ENCODE data around the gene DPYD. TPM values are rescaled to one million over a fixed set of nuclear protein-coding genes. Genes with fewer than 3 reads are reported as not detected.

The DPYD gene
- total and polyA plus RNA-seq, 9 of the 15 experiments (the other 6 are each of a cell fraction or from before 2014, with no cell fraction given): 0.03 to 0.25 (median 0.08) TPM; not detected in 2

DNA sequence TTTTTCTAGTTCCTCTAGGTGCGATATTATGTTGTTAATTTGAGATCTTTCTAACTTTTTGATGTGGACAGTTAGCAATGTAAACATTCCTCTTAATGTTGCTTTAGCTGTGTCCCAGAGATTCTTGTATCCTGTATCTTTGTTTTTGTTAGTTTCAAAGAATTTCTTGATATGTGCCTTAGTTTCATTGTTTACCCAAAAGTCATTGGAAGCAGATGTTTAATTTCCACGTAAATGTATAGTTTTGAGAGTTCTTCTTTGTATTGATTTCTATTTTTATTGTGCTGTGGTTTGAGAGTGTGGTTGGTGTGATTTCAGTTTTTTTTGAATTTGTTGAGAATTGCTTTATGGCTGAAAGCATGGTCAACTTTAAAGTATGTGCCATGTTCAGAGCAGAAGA, 879.8 kb downstream of the DPYD start:
- Histone ChIP-seq H3K4me2 (ENCODE audit: insufficient read depth, low read length) (no peak overlapping the region), H2AFZ (ENCODE audit: low read depth, low read length) (no peak overlapping the region), H3K9me1 (ENCODE audit: control insufficient read depth, insufficient read depth, low read length) (no peaks in the 10 kb centered on the region), H3K36me3 (ENCODE audit: control insufficient read depth, insufficient read depth, low read length) (no peaks in the 10 kb centered on the region), H3K9ac (ENCODE audit: insufficient read depth in 1 of 2, low read depth in 2 of 2, low read length in 2 of 2) (no peak overlapping the region), H3K9me3 (replicated peaks; ENCODE audit: control insufficient read depth, insufficient read depth, low read depth, low read length) (no peaks in the 10 kb centered on the region), H3K4me1 (replicated peaks in 1 of 2; ENCODE audit: control insufficient read depth in 2 of 2, insufficient read depth in 2 of 2, low read length in 2 of 2) (no peaks in the 10 kb centered on the region), H3K27ac (ENCODE audit: extremely low read depth, low read depth, low read length) (no peak overlapping the region), H4K20me1 (replicated peaks; ENCODE audit: control insufficient read depth, insufficient read depth, low read length) (no peaks in the 10 kb centered on the region), H3K79me2 (ENCODE audit: control insufficient read depth, insufficient read depth, low read length) (no peaks in the 10 kb centered on the region), H3K27me3 (ENCODE audit: control insufficient read depth in 2 of 2, insufficient read depth in 2 of 2, low read length in 2 of 2) (no peaks in the 10 kb centered on the region), H3K4me3 (no peak overlapping the region)
- intact Hi-C loops (cut with micrococcal nuclease): no loop called here
- in situ Hi-C loops (cut with MboI): no loop called here
- ChIA-PET CTCF (ENCODE audit: low intra/inter-chr PET ratio) (no interaction called here), POLR2A (no interaction called here)
- FAIRE-seq (no peak), DNase-seq (ENCODE audit: extremely low read depth in 1 of 4, low spot score in 3 of 4) (no peak), ATAC-seq (no peak)
- BruUV-seq (replicated peaks): no TSS peak
- TF ChIP-seq ZNF644 (tag; IDR thresholded peaks at IDR 0.05; ENCODE audit: low read depth) (no peak), ZNF140 (CRISPR knock-in tag; IDR thresholded peaks at IDR 0.05) (no peak), NFRKB (IDR thresholded peaks at IDR 0.05; ENCODE audit: low read depth) (no peak), MEF2D (tag; conservative IDR thresholded peaks at IDR 0.05; ENCODE audit: low read depth) (no peak), IRF2 (CRISPR knock-in tag; IDR thresholded peaks at IDR 0.05) (no peak), POLR2AphosphoS2 (IDR thresholded peaks at IDR 0.05; ENCODE audit: low read length) (no peak), ZFX (CRISPR knock-in tag; IDR thresholded peaks at IDR 0.05) (no peak)
- TF ChIP-seq, protein P1, sequence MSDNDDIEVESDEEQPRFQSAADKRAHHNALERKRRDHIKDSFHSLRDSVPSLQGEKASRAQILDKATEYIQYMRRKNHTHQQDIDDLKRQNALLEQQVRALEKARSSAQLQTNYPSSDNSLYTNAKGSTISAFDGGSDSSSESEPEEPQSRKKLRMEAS (CRISPR knock-in tag; IDR thresholded peaks at IDR 0.05): no peak
- TF ChIP-seq, protein P2, sequence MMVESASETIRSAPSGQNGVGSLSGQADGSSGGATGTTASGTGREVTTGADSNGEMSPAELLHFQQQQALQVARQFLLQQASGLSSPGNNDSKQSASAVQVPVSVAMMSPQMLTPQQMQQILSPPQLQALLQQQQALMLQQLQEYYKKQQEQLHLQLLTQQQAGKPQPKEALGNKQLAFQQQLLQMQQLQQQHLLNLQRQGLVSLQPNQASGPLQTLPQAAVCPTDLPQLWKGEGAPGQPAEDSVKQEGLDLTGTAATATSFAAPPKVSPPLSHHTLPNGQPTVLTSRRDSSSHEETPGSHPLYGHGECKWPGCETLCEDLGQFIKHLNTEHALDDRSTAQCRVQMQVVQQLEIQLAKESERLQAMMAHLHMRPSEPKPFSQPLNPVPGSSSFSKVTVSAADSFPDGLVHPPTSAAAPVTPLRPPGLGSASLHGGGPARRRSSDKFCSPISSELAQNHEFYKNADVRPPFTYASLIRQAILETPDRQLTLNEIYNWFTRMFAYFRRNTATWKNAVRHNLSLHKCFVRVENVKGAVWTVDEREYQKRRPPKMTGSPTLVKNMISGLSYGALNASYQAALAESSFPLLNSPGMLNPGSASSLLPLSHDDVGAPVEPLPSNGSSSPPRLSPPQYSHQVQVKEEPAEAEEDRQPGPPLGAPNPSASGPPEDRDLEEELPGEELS (CRISPR knock-in tag; IDR thresholded peaks at IDR 0.05; ENCODE audit: borderline replicate concordance): no peak
- TF ChIP-seq, protein P3, sequence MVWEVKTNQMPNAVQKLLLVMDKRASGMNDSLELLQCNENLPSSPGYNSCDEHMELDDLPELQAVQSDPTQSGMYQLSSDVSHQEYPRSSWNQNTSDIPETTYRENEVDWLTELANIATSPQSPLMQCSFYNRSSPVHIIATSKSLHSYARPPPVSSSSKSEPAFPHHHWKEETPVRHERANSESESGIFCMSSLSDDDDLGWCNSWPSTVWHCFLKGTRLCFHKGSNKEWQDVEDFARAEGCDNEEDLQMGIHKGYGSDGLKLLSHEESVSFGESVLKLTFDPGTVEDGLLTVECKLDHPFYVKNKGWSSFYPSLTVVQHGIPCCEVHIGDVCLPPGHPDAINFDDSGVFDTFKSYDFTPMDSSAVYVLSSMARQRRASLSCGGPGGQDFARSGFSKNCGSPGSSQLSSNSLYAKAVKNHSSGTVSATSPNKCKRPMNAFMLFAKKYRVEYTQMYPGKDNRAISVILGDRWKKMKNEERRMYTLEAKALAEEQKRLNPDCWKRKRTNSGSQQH (CRISPR knock-in tag; IDR thresholded peaks at IDR 0.05): no peak
- WGBS (ENCODE audit: insufficient coverage, low coverage, missing lambda C conversion rate): 0% methylated on average over 2 of the region's 2 CpGs
